Urothelium cell line (cell line): Measurements from ENCODE around the gene SNED1.

ENCODE experiments used
- DNase-seq: peaks from one replicate; pipeline ENCODE4 v3.0.0; 2011; ENCODE audit warnings: low spot score, mixed read lengths
- FAIRE-seq: peaks from 2 replicates; lab custom pipeline; 2011; peaks lifted over from hg19 to GRCh38; lab: Jason Lieb, UNC

Gene SNED1

GRCh38 chr2:240997856-240998705 is at the start of gene SNED1:
SNED1 (plus strand) TSS chr2:240998618; CDS start chr2:240998838, 220 bp downstream.
- FAIRE-seq (peak; percentile 32), DNase-seq (peak; percentile 89)

- no peak for FAIRE-seq
- DNase-seq, result no peak
Observed at GRCh38 chr2:240948905-240949790, 49.3 kb upstream of the SNED1 start.

GRCh38 chr2:240949791-240950705 is 48.4 kb upstream of the SNED1 start:
- no peak for FAIRE-seq
- DNase-seq, result no peak

GRCh38 chr2:240951045-240951594 is 47.3 kb upstream of the SNED1 start:
- FAIRE-seq (peak; percentile 90), DNase-seq (no peak)

- FAIRE-seq, result no peak
- DNase-seq, result no peak
Observed at GRCh38 chr2:240952496-240953246, 45.7 kb upstream of the SNED1 start.

GRCh38 chr2:240953426-240954410 is 44.7 kb upstream of the SNED1 start:
- DNase-seq (no peak), FAIRE-seq (no peak)

GRCh38 chr2:240954436-240955305 is 43.7 kb upstream of the SNED1 start:
- DNase-seq (no peak), FAIRE-seq (no peak)

GRCh38 chr2:240955306-240956170 is 42.9 kb upstream of the SNED1 start:
- FAIRE-seq (no peak), DNase-seq (no peak)

GRCh38 chr2:240956171-240956934 is 42.1 kb upstream of the SNED1 start:
- FAIRE-seq (no peak), DNase-seq (no peak)

- DNase-seq (no peak), FAIRE-seq (no peak)
Observed at GRCh38 chr2:240956935-240957655, 41.3 kb upstream of the SNED1 start.

GRCh38 chr2:240957656-240958365 is 40.6 kb upstream of the SNED1 start:
- no peak for FAIRE-seq
- no peak for DNase-seq

- FAIRE-seq, result no peak
Observed at GRCh38 chr2:240958366-240959213, 39.8 kb upstream of the SNED1 start.

GRCh38 chr2:240959214-240959940 is 39.0 kb upstream of the SNED1 start:
- FAIRE-seq (no peak), DNase-seq (no peak)

More at GRCh38 chr2:240958366-240959213, 39.8 kb upstream of the SNED1 start:
- no peak for DNase-seq
